Measurements from ENCODE around the gene LRRN4CL. TPM values are rescaled to one million over a fixed set of nuclear protein-coding genes. Genes with fewer than 3 reads are reported as not detected.

LRRN4CL gene
- polyA plus RNA-seq, 1 experiment = 2.9 TPM

DNA sequence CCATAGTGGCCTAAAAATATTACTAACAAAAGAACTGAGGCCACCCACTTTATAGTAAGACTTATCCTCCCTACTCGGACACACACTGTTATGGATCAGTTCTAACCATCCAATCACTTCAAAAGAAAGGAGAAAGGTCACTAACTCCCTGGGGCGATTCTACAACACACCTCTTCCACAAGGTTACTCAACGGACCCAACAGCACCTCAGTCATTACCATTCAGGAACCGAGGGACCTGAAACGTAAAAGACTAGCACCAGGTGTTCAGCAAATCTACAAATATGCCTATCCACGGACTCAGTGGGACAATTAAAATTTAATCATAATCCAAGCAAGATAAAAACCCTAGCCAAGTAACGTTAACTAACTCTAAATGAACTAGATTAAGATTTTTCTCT is 36.3 kb upstream of the LRRN4CL start:
- CTCF ChIA-PET = interaction anchor here (1.0 to 1.2 kb wide), 2 partner anchors 16 to 61 kb away, joined by 3 to 5 read pairs; no protein-coding TSS in a partner anchor
- no peak for DNase-seq (ENCODE audit: low read depth)
- peak overlapping the region; percentile 88 for H3K4me3 ChIP-seq (ENCODE audit: low read depth, low read length)
- POLR2A ChIA-PET = interaction anchor here (1.0 to 2.2 kb wide), 3 partner anchors 16 to 60 kb away, joined by 3 to 12 read pairs (median 3); partner anchors contain the start of genes C11orf98, CSKMT and ZBTB3
- TF ChIP-seq, protein P1, sequence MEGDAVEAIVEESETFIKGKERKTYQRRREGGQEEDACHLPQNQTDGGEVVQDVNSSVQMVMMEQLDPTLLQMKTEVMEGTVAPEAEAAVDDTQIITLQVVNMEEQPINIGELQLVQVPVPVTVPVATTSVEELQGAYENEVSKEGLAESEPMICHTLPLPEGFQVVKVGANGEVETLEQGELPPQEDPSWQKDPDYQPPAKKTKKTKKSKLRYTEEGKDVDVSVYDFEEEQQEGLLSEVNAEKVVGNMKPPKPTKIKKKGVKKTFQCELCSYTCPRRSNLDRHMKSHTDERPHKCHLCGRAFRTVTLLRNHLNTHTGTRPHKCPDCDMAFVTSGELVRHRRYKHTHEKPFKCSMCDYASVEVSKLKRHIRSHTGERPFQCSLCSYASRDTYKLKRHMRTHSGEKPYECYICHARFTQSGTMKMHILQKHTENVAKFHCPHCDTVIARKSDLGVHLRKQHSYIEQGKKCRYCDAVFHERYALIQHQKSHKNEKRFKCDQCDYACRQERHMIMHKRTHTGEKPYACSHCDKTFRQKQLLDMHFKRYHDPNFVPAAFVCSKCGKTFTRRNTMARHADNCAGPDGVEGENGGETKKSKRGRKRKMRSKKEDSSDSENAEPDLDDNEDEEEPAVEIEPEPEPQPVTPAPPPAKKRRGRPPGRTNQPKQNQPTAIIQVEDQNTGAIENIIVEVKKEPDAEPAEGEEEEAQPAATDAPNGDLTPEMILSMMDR (IDR thresholded peaks at IDR 0.05; ENCODE audit: insufficient read depth, low read depth, low read length) = no peak
- no peaks in the 10 kb centered on the region for H3K27me3 ChIP-seq (ENCODE audit: control insufficient read depth, insufficient read depth, low read length)
- H3K36me3 ChIP-seq (ENCODE audit: control insufficient read depth, insufficient read depth, low read length) = peaks cover 11% of the 10 kb centered on the region

DNA sequence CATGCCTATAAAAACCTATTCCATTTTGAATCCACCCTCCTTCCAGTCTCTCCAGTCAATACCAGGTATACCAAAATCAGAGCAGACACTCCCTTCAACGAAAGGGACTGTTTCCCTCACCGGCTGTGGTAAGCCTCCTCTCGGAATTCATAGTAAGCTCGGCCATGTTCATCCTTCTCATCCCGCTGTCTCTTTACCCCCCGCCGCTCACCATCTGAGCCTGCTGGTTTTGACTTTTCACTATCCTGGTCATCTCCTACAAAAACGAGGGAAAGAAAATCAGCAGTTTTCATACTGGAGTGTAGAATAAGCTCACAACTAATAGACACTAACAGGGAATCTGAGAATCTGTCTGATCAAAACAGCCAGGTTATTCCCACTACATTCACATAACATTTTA is 34.8 kb upstream of the LRRN4CL start:
- ChIA-PET POLR2A (interaction anchor here (0.6 kb wide), 2 partner anchors 215 to 347 kb away, joined by 3 read pairs; no protein-coding TSS in a partner anchor), CTCF (interaction anchor here (1.0 to 1.4 kb wide), 2 partner anchors 44 to 139 kb away, joined by 3 to 4 read pairs; no protein-coding TSS in a partner anchor)
- Histone ChIP-seq H3K4me3 (ENCODE audit: low read depth, low read length) (peak overlapping the region; percentile 10; the same call in 1 of the 2 replicates), H3K36me3 (ENCODE audit: control insufficient read depth, insufficient read depth, low read length) (peaks cover 22% of the 10 kb centered on the region), H3K27me3 (ENCODE audit: control insufficient read depth, insufficient read depth, low read length) (no peaks in the 10 kb centered on the region)
- TF ChIP-seq, protein P1 (IDR thresholded peaks at IDR 0.05; ENCODE audit: insufficient read depth, low read depth, low read length) = no peak
- no peak for DNase-seq (ENCODE audit: low read depth)

DNA sequence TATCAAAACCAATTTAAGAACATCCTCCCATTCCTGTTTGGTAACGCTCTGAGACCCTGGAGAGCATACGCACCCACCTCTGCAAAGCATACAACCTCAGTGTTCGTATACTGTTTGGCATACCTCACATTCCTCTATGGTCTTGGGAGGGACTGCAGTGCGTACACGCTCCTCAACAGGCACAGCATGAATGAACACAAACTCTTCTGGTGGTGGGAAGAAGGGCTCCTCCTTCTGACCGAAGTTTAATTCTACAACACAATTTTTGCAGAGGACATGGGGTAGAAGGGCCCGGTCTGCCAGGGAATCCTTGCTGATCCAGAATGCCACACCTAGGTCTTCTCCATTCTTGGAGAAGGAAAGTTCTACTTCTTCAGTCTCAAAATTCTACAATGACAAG is 32.7 kb upstream of the LRRN4CL start:
- Histone ChIP-seq H3K27me3 (ENCODE audit: control insufficient read depth, insufficient read depth, low read length) (no peaks in the 10 kb centered on the region), H3K36me3 (ENCODE audit: control insufficient read depth, insufficient read depth, low read length) (peaks cover 28% of the 10 kb centered on the region), H3K4me3 (ENCODE audit: low read depth, low read length) (no peak overlapping the region)
- TF ChIP-seq, protein P1 (IDR thresholded peaks at IDR 0.05; ENCODE audit: insufficient read depth, low read depth, low read length) = no peak
- no peak for DNase-seq (ENCODE audit: low read depth)
- ChIA-PET POLR2A (no interaction called here), CTCF (no interaction called here)

DNA sequence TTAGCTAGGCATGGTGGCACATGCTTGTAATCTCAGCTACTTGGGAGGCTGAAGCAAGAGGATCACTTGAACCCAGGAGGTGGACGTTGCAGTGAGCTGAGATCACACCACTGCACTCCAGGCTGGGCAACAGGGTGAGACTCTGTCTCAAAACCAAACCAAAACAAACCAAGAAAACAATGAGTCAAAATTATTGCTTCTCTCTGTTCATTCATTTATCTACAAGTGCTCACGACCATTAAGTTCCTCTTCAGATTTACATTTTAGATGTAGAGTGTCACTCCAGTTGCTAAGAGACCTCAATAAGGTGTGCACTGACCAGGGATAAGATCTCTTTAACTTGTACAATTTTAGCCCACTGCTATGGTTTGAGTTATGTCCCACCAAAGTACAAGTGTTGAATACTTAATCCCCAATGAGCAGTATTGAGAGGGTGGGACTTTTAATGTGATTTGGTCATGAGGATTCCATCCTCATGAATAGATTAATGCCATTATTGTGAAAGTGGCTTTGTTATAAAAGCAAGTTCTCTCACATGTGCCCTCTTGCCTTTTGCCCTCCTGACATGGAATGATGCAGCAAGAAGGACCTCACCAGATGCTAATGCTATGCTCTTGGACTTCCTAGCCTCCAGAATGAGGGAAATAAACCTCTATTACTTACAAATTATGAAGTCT is 30.1 kb upstream of the LRRN4CL start:
- Histone ChIP-seq H3K4me3 (ENCODE audit: low read depth, low read length) (no peak overlapping the region), H3K36me3 (ENCODE audit: control insufficient read depth, insufficient read depth, low read length) (peaks cover 48% of the 10 kb centered on the region), H3K27me3 (ENCODE audit: control insufficient read depth, insufficient read depth, low read length) (no peaks in the 10 kb centered on the region)
- TF ChIP-seq, protein P1 (IDR thresholded peaks at IDR 0.05; ENCODE audit: insufficient read depth, low read depth, low read length) = no peak
- DNase-seq (ENCODE audit: low read depth) = no peak
- ChIA-PET CTCF (interaction anchor here (1.0 to 1.8 kb wide), 2 partner anchors 9 to 39 kb away, joined by 3 to 5 read pairs; no protein-coding TSS in a partner anchor), POLR2A (no interaction called here)

DNA sequence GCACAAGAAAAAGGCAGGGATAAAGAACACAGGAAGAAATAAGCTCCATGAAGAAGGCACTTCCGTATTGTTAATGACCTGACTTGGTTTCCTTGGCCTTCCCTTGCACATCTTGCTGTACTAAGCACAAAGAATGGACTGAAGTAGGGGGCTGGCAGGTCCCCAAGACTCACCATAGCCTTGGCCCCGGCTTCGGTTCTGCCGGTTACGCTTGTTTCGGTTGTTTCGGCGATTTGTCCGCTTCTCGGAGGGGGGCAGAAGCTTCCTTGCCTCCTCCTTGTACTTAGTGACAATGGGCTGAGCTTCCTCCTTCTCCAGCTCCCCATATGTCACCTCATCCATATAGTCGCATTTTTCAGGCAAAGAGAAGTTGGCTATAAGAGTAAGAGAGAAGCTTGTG is 27.5 kb upstream of the LRRN4CL start:
- Histone ChIP-seq H3K4me3 (ENCODE audit: low read depth, low read length) (no peak overlapping the region), H3K36me3 (ENCODE audit: control insufficient read depth, insufficient read depth, low read length) (peaks cover 48% of the 10 kb centered on the region), H3K27me3 (ENCODE audit: control insufficient read depth, insufficient read depth, low read length) (no peaks in the 10 kb centered on the region)
- no peak for DNase-seq (ENCODE audit: low read depth)
- TF ChIP-seq, protein P1 (IDR thresholded peaks at IDR 0.05; ENCODE audit: insufficient read depth, low read depth, low read length) = no peak
- ChIA-PET CTCF (interaction anchor here (0.6 to 1.3 kb wide), 3 partner anchors 10 to 926 kb away, joined by 3 read pairs; partner anchors contain the start of gene HNRNPUL2), POLR2A (no interaction called here)

Measured in BJ (cell line).